ENCODE results near the gene ZNF844.
A peak's percentile ranks its signal among the peaks of the same experiment; 100 is the strongest.

The ZNF844 gene

DNA sequence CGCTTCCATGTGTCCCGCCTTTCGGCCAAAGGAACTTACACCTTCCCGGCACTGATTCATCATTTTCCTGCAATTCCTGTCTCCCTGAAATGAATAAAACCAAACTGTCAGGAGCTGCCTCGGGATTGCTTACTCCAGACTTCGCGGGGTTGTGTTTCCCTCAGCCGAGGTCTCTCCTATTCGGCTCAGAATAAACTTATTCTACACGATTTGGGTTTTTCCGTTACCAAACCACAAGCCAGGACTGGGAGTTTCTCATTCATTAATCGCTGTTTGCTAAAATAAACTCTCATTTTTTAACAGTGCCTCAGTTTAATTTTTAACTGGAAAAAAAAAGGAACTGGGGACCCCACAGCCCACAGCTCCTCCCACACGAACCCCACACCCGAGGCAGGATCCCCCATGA lies 12.4 kb upstream of the ZNF844 start:
- no peak overlapping the region for H3K27ac ChIP-seq (replicated peaks)

DNA sequence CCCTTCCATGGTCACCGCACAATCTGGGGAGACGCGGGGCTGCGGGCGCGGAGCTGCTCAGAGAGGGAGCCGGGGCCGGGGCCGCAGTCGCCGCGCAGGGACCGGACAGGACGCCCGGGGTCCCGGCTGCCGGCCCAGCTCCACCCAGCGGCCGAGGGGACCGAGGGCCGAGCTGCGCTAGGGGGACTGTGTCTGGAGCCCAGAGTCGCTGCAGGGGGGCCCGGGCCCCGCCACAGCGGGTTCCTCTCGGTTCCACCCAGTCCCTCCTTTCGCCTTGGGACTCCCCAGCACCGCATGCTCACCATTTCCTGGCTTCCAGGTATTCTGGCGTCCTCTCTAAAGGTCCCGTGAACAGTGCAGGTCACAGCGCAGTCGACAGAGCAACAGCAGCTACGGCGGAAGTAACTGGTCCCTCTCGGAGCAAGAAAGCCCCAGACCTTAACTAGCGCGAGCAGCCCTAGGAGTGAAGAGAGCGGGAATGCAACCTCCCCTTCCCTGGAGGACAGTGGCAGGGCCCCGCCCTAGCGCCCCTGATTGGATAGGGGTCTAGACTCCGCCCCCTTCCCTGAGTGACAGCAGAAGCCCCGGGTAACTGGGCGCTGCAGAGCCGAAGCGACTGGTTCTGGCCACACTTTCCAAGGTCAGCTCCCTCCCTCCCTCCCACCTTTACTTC lies 11.9 kb upstream of the ZNF844 start, which contains the start of gene ZNF878:
ZNF878 (minus strand) TSS at position 465 of the 673 bp plus-strand sequence; CDS start at position 305, 160 bp downstream.
- peak in 1 of 2 experiments; percentile 56 for DNase-seq (ENCODE audit: low read depth in 1 of 2, low spot score in 1 of 2)
- H3K27ac ChIP-seq (replicated peaks), result no peak within 1 kb of the TSS

More for the DNA sequence above, 12.4 kb upstream of the ZNF844 start:
- no peak for DNase-seq (ENCODE audit: low read depth in 1 of 2, low spot score in 1 of 2)
- Histone ChIP-seq H3K27me3 (ENCODE audit: insufficient read depth, poor library complexity, severe bottlenecking) (no peaks in the 10 kb centered on the region), H3K4me3 (replicated peaks; ENCODE audit: insufficient read depth, low read length) (no peak overlapping the region)
- TF ChIP-seq GABPA (IDR thresholded peaks at IDR 0.05; ENCODE audit: low read depth), result no peak
- TF ChIP-seq, protein P1, sequence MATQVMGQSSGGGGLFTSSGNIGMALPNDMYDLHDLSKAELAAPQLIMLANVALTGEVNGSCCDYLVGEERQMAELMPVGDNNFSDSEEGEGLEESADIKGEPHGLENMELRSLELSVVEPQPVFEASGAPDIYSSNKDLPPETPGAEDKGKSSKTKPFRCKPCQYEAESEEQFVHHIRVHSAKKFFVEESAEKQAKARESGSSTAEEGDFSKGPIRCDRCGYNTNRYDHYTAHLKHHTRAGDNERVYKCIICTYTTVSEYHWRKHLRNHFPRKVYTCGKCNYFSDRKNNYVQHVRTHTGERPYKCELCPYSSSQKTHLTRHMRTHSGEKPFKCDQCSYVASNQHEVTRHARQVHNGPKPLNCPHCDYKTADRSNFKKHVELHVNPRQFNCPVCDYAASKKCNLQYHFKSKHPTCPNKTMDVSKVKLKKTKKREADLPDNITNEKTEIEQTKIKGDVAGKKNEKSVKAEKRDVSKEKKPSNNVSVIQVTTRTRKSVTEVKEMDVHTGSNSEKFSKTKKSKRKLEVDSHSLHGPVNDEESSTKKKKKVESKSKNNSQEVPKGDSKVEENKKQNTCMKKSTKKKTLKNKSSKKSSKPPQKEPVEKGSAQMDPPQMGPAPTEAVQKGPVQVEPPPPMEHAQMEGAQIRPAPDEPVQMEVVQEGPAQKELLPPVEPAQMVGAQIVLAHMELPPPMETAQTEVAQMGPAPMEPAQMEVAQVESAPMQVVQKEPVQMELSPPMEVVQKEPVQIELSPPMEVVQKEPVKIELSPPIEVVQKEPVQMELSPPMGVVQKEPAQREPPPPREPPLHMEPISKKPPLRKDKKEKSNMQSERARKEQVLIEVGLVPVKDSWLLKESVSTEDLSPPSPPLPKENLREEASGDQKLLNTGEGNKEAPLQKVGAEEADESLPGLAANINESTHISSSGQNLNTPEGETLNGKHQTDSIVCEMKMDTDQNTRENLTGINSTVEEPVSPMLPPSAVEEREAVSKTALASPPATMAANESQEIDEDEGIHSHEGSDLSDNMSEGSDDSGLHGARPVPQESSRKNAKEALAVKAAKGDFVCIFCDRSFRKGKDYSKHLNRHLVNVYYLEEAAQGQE (IDR thresholded peaks at IDR 0.05; ENCODE audit: insufficient replicate concordance, low read depth), result no peak

DNA sequence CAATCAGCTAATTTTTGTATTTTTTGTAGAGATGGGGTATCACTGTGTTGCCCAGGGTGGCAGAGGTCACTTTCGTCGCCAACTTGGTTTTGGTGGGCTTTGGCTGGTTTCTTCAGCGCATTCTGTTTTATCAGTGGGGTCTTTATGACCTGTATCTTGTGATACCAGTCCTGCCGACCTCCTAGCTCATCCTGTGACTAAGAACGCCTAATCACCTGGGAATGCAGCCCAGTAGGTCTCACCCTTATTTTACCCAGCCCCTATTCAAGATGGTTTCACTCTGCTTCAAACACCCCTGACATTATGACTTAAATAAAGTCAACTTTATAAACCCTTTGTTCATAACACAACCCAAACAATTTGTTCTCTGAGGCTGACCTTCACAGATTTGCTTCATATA lies 8.7 kb upstream of the ZNF844 start:
- TF ChIP-seq, protein P1 (IDR thresholded peaks at IDR 0.05; ENCODE audit: insufficient replicate concordance, low read depth), result no peak
- TF ChIP-seq, protein P2, sequence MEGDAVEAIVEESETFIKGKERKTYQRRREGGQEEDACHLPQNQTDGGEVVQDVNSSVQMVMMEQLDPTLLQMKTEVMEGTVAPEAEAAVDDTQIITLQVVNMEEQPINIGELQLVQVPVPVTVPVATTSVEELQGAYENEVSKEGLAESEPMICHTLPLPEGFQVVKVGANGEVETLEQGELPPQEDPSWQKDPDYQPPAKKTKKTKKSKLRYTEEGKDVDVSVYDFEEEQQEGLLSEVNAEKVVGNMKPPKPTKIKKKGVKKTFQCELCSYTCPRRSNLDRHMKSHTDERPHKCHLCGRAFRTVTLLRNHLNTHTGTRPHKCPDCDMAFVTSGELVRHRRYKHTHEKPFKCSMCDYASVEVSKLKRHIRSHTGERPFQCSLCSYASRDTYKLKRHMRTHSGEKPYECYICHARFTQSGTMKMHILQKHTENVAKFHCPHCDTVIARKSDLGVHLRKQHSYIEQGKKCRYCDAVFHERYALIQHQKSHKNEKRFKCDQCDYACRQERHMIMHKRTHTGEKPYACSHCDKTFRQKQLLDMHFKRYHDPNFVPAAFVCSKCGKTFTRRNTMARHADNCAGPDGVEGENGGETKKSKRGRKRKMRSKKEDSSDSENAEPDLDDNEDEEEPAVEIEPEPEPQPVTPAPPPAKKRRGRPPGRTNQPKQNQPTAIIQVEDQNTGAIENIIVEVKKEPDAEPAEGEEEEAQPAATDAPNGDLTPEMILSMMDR (IDR thresholded peaks at IDR 0.05; ENCODE audit: insufficient read depth, low read length), result no peak
- TF ChIP-seq SPI1 (IDR thresholded peaks at IDR 0.05; ENCODE audit: borderline replicate concordance, low read depth) (no peak), GABPA (IDR thresholded peaks at IDR 0.05; ENCODE audit: low read depth) (no peak), POLR2AphosphoS5 (IDR thresholded peaks at IDR 0.05; ENCODE audit: low read depth) (no peak)
- H3K27me3 ChIP-seq (ENCODE audit: insufficient read depth, poor library complexity, severe bottlenecking), result no peaks in the 10 kb centered on the region
- no peak for DNase-seq (ENCODE audit: low read depth in 1 of 2, low spot score in 1 of 2)
- H3K27ac ChIP-seq (replicated peaks), result no peak overlapping the region
- H3K4me3 ChIP-seq (replicated peaks; ENCODE audit: insufficient read depth, low read length), result no peak overlapping the region

More for the DNA sequence above, 11.9 kb upstream of the ZNF844 start, which contains the start of gene ZNF878:
- Histone ChIP-seq H3K4me3 (replicated peaks; ENCODE audit: insufficient read depth, low read length) (no peak within 1 kb of the TSS), H3K27me3 (ENCODE audit: insufficient read depth, poor library complexity, severe bottlenecking) (no peaks in the 10 kb centered on the region)
- TF ChIP-seq SPI1 (IDR thresholded peaks at IDR 0.05; ENCODE audit: borderline replicate concordance, low read depth), result no peak
- TF ChIP-seq POLR2AphosphoS5 (IDR thresholded peaks at IDR 0.05; ENCODE audit: low read depth), result no peak
- TF ChIP-seq, protein P1 (IDR thresholded peaks at IDR 0.05; ENCODE audit: insufficient replicate concordance, low read depth), result no peak
- no peak for TF ChIP-seq GABPA (IDR thresholded peaks at IDR 0.05; ENCODE audit: low read depth)
- TF ChIP-seq, protein P2 (IDR thresholded peaks at IDR 0.05; ENCODE audit: insufficient read depth, low read length), result no peak

All from HL-60 (cell line).